ENCODE data around the gene FNIP2.

DNA sequence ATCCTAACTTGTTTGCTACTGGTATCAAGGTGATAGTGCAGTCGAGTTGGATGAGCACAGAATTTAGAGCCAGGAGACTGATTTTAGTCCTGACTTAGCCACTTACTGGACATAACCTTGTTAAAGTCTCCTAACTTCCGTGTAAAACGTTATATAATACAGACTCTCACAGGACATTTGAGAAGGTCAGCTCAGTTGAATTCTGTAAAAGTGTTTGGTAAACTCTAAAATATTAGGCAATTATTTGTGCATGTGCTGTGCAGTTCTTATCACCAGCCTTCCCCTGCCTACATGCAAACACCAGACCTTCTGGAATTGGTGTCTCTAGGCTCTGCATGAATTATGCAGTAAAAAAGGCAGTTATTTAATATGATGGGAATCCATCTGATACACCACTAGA, 45.4 kb downstream of the FNIP2 start:
- TF ChIP-seq CTCF (IDR thresholded peaks at IDR 0.05; ENCODE audit: poor library complexity, severe bottlenecking): no peak
- no peak for TF ChIP-seq MXI1 (conservative IDR thresholded peaks at IDR 0.05; ENCODE audit: poor library complexity, severe bottlenecking)
- no peak for TF ChIP-seq TAF1 (IDR thresholded peaks at IDR 0.05; ENCODE audit: low read depth)
- TF ChIP-seq POLR2AphosphoS5 (IDR thresholded peaks at IDR 0.05): no peak
- TF ChIP-seq RAD21 (conservative IDR thresholded peaks at IDR 0.05): no peak

All from neural cell (in vitro differentiated cells).